SK-N-SH treated with all-trans-retinoic acid at 6 μM for 48 hours (cell line): ENCODE results near the gene LIMK1.

ENCODE experiments used
- ARNTL ChIP-seq: fragments of 450-650 bp; formaldehyde crosslinking; IDR thresholded peaks from 2 replicates; pipeline ENCODE4 v1.5.0; 2020; ENCODE audit warnings: low read depth, mild to moderate bottlenecking, moderate library complexity, borderline replicate concordance
- SNAI2 ChIP-seq: fragments of 250-450 bp; sonication (Bioruptor Pico); IDR thresholded peaks from 2 replicates; pipeline ENCODE4 v1.5.0; 2020; ENCODE audit warnings: mild to moderate bottlenecking, moderate library complexity

DNA sequence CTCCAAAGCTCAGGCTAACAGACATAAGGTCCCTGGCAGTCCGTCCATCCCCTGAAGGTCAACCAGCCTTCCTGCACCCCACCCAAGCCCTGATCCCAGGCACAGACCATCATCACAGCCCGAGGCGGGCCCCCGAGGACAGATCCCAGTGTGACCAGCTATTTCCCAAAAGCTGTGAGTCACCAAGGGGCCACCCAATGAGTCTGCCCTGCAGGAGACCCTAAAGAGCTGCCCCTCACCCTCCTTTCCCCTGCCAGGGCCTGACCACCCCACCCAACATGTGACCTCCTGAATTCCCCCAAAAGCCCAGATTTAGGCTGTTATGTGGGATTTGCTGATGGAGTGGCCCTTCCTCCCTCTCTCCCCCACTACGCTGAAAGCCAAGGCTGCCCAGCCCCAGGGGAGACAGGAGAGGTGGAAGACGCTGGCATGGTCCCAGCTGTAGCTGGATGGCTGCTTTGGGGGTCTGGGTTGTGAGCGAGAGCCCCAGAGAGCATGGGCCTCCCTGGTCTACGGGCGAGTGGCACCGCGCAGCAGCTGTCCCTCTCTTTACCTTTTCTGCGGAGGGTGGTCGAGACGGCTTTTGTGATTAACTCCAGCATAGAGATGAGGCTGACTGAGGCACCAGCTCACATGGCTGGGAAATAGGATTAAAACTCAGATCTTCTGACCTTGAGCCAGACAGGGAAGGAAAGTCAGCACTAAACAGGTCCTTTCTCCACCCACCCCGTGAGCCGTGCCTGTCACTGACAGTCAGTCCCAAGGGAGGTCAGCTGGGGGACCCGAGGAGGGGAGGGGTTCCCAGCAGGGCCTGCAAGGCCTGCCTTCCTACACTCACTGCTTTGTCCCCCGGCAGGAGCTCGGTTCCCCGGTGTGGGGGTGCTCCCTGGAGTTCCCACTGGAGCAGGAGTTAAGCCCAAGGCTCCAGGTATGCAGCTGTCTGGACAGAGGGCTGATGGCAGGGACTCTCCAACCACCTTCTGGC is 38.9 kb upstream of the LIMK1 start:
- TF ChIP-seq SNAI2 (CRISPR knock-in tag) (no peak), ARNTL (CRISPR knock-in tag) (no peak)
